DOHH2 (cell line): ENCODE data around the gene C1QTNF6.

Experiments
- H3F3A ChIP-seq: fragments of 200-600 bp; sonication (generic), shearing (Covaris generic); 2 replicates; pipeline ENCODE4 v1.6.0; 2016; ENCODE audit warnings: antibody characterized with exemption, mild to moderate bottlenecking; ENCODE audit not compliant: control insufficient read depth, insufficient read depth
- H3K27ac ChIP-seq: fragments of 200-600 bp; sonication (generic); 2 replicates; pipeline ENCODE4 v1.5.1; 2014; ENCODE audit warnings: low read depth, mild to moderate bottlenecking, low read length, moderate library complexity
- H3K27me3 ChIP-seq: fragments of 200-600 bp; sonication (generic); 2 replicates; pipeline ENCODE4 v1.6.1; 2014; ENCODE audit warnings: mild to moderate bottlenecking, low read length, mixed read lengths; ENCODE audit not compliant: control insufficient read depth
- H3K36me3 ChIP-seq: fragments of 200-600 bp; sonication (generic); 2 replicates; pipeline ENCODE4 v1.6.1; 2014; ENCODE audit warnings: mild to moderate bottlenecking, low read length, moderate library complexity, mixed read lengths; ENCODE audit not compliant: control insufficient read depth
- H3K4me1 ChIP-seq: fragments of 200-600 bp; sonication (generic); 2 replicates; pipeline ENCODE4 v1.6.1; 2014; ENCODE audit warnings: mild to moderate bottlenecking, low read length, mixed read lengths; ENCODE audit not compliant: control insufficient read depth
- H3K4me2 ChIP-seq: fragments of 200-600 bp; sonication (generic); 2 replicates; pipeline ENCODE4 v1.6.0; 2014; ENCODE audit warnings: mild to moderate bottlenecking, low read length, moderate library complexity
- H3K4me3 ChIP-seq: fragments of 200-600 bp; sonication (generic); 2 replicates; pipeline ENCODE4 v1.5.1; 2014; ENCODE audit warnings: mild to moderate bottlenecking, low read length, mixed read lengths
- H3K79me2 ChIP-seq: fragments of 200-600 bp; sonication (generic); 2 replicates; pipeline ENCODE4 v1.6.1; 2014; ENCODE audit warnings: mild to moderate bottlenecking, low read length, mixed read lengths; ENCODE audit not compliant: control insufficient read depth
- H3K9me2 ChIP-seq: fragments of 200-600 bp; sonication (generic); replicated peaks from 2 replicates; pipeline ENCODE4 v1.6.1; 2014; ENCODE audit warnings: mild to moderate bottlenecking, low read length, mixed read lengths; ENCODE audit not compliant: control insufficient read depth
- H3K9me3 ChIP-seq: fragments of 200-600 bp; sonication (generic); 2 replicates; pipeline ENCODE4 v1.6.1; 2014; ENCODE audit warnings: antibody characterized with exemption, low read length, mixed read lengths; ENCODE audit not compliant: control insufficient read depth, insufficient read depth
- H4K20me1 ChIP-seq: fragments of 200-600 bp; sonication (generic); 2 replicates; pipeline ENCODE4 v1.6.0; 2014; ENCODE audit warnings: low read depth, mild to moderate bottlenecking, antibody characterized with exemption, low read length, moderate library complexity; ENCODE audit not compliant: control insufficient read depth, insufficient read depth
- EZH2phosphoT487 ChIP-seq: fragments of 200-600 bp; sonication (generic); IDR thresholded peaks from 2 replicates; pipeline ENCODE4 v1.6.1; 2017; ENCODE audit warnings: borderline replicate concordance, mild to moderate bottlenecking, antibody characterized with exemption, low read length, moderate library complexity, mixed read lengths
- TF ChIP-seq, protein P1 (sequence below): fragments of 200-600 bp; sonication (generic); IDR thresholded peaks from one replicate; pipeline ENCODE4 v1.5.1; 2014; ENCODE audit warnings: antibody characterized with exemption, mild to moderate bottlenecking, low read depth, low read length; ENCODE audit not compliant: poor library complexity, severe bottlenecking

The C1QTNF6 gene

DNA sequence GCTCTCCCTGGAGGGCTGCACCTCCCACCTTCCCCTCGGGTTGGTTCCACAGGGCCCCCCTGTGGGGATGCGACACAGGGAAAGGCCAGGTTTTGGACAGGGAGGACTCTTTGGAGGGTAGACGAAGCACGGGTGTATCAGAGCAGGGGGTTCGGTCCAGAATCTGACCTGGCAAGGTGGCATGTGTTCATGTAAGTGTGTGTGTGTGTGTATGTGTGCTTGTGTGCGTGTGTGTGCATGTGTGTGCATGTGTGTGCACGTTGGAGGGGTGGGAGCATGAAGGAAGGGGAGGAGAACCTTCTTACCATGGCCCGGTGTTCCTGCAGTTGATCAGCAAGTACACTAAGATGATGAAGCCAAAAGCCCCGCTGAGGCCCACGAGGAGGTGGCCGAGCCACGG lies 53.0 kb downstream of the C1QTNF6 start:
- Histone ChIP-seq H3K27ac (no peak overlapping the region), H3K36me3 (no peaks in the 10 kb centered on the region), H3K4me2 (no peak overlapping the region), H3K4me3 (no peak overlapping the region), H3K4me1 (no peaks in the 10 kb centered on the region), H3F3A (no peaks in the 10 kb centered on the region), H3K9me3 (no peaks in the 10 kb centered on the region), H3K9me2 (no peaks in the 10 kb centered on the region), H3K79me2 (no peaks in the 10 kb centered on the region), H3K27me3 (no peaks in the 10 kb centered on the region), H4K20me1 (no peaks in the 10 kb centered on the region)
- no peak for TF ChIP-seq EZH2phosphoT487
- TF ChIP-seq, protein P1, sequence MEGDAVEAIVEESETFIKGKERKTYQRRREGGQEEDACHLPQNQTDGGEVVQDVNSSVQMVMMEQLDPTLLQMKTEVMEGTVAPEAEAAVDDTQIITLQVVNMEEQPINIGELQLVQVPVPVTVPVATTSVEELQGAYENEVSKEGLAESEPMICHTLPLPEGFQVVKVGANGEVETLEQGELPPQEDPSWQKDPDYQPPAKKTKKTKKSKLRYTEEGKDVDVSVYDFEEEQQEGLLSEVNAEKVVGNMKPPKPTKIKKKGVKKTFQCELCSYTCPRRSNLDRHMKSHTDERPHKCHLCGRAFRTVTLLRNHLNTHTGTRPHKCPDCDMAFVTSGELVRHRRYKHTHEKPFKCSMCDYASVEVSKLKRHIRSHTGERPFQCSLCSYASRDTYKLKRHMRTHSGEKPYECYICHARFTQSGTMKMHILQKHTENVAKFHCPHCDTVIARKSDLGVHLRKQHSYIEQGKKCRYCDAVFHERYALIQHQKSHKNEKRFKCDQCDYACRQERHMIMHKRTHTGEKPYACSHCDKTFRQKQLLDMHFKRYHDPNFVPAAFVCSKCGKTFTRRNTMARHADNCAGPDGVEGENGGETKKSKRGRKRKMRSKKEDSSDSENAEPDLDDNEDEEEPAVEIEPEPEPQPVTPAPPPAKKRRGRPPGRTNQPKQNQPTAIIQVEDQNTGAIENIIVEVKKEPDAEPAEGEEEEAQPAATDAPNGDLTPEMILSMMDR, result no peak

DNA sequence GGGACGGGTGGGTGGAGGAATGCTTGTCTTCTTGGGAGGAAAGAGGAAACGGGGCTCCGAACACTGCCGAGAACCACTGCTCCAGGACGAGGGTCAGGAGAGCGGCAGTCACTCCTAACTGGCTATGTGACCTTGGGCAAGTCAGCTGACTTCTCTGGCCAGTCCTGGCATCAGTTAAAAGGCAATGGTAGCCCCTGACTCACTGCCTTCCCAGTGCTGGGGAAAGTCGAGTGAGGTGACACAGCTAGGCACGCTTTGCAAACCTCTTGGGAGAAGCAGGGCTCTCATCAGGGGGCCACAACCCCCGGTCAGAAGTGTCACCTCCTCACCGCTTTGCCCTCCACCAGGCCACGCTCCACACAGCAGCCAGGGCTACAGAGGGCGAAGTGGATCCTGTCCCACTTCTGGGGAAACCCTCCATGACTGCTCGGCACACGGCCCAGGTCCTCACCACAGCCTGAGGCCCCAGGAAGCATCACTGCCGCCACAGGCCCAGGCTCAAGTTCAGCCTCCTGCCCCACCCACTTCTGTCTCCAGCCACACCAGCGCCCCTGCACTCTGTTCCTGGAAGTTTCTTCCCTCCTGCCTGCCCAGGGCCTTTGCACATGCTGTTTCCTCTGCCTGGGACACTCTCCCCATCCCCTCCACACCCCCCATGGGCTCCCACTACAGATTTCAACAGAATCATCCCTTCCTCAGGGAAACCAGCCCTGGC lies 54.6 kb downstream of the C1QTNF6 start:
- Histone ChIP-seq H3K4me2 (no peak overlapping the region), H3K4me3 (no peak overlapping the region)

DNA sequence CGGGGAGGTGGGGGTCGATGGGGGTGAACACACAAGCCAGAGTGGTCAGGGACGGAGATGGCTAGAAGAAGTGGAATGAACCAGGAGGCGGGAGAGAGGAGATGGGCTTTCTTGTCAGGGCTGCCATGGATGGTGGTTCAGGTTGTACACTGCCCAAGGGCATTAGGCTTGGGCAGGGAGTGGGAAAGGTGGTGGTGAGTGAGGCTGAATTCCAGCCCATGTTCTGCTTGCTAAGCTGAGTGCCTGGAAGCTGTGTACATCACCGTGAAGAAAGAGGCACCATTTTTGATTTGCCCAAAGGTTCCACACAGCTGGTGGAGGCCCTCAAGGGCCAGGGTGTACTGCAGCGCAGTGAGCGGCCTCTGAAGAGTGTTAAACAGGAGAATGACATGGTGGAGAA lies 55.3 kb downstream of the C1QTNF6 start:
- no peaks in the 10 kb centered on the region for H3K9me2 ChIP-seq
- TF ChIP-seq, protein P1, result no peak
- TF ChIP-seq EZH2phosphoT487, result no peak
- H4K20me1 ChIP-seq, result no peaks in the 10 kb centered on the region

More for the DNA sequence above, 54.6 kb downstream of the C1QTNF6 start:
- Histone ChIP-seq H3K9me3 (no peaks in the 10 kb centered on the region), H3F3A (no peaks in the 10 kb centered on the region), H3K36me3 (no peaks in the 10 kb centered on the region), H3K9me2 (no peaks in the 10 kb centered on the region), H3K27me3 (no peaks in the 10 kb centered on the region), H3K4me1 (no peaks in the 10 kb centered on the region), H3K27ac (no peak overlapping the region), H3K79me2 (no peaks in the 10 kb centered on the region), H4K20me1 (no peaks in the 10 kb centered on the region)
- no peak for TF ChIP-seq EZH2phosphoT487
- TF ChIP-seq, protein P1, result no peak

More for the DNA sequence above, 55.3 kb downstream of the C1QTNF6 start:
- no peaks in the 10 kb centered on the region for H3K36me3 ChIP-seq
- H3K4me3 ChIP-seq, result no peak overlapping the region
- H3K79me2 ChIP-seq, result no peaks in the 10 kb centered on the region
- no peak overlapping the region for H3K27ac ChIP-seq
- no peaks in the 10 kb centered on the region for H3K27me3 ChIP-seq
- no peaks in the 10 kb centered on the region for H3K9me3 ChIP-seq
- no peaks in the 10 kb centered on the region for H3K4me1 ChIP-seq
- H3K4me2 ChIP-seq, result no peak overlapping the region
- no peaks in the 10 kb centered on the region for H3F3A ChIP-seq
